HepG2 (cell line): ENCODE data around the gene HUNK. TPM values are rescaled to one million over a fixed set of nuclear protein-coding genes. Genes with fewer than 3 reads are reported as not detected.

Experiments
- ATAC-seq: fragments of 200-7000 bp; cut with Tn5 transposase; 3 replicates; pipeline ENCODE4 v1.9.1; 2020; ENCODE audit warnings: mild to moderate bottlenecking, moderate library complexity
- BruUV-seq: library from RNA; stranded (reverse); fragments of 400-500 nt; replicated peaks from 2 replicates; lab custom pipeline; 2021; lab: Mats Ljungman, UMichigan
- CTCF ChIA-PET: fragments of 300-600 bp; formaldehyde crosslinking; extraction: SDS; loops from one replicate; lab custom pipeline; 2021; ENCODE audit warnings: low total read pairs, inconsistent platforms, low intra/inter-chr PET ratio; lab: Yijun Ruan, JAX
- POLR2A ChIA-PET: fragments of 350-600 bp; sonication (Branson Sonifier 250); formaldehyde crosslinking; loops from one replicate; lab custom pipeline; 2020; ENCODE audit warnings: antibody characterized with exemption, inconsistent platforms; lab: Yijun Ruan, JAX
- DNase-seq: peaks from one replicate; pipeline ENCODE4 v3.0.0-alpha.2; 2015; ENCODE audit warnings: low spot score
- FAIRE-seq: peaks from 3 replicates; lab custom pipeline; 2011; peaks lifted over from hg19 to GRCh38; lab: Jason Lieb, UNC
- H2AFZ ChIP-seq: one replicate; pipeline ENCODE4 v1.6.1; 2011; ENCODE audit warnings: low read length, inconsistent platforms
- H3K27ac ChIP-seq: fragments of 300-600 bp; 3 replicates; pipeline ENCODE4 v1.8.0; 2011; ENCODE audit warnings: mixed run types, mild to moderate bottlenecking, mixed read lengths, low read length, inconsistent platforms; ENCODE audit not compliant: insufficient read depth; ENCODE audit errors: extremely low read length
- H3K27me3 ChIP-seq, 2 experiments: fragments of 200-600 bp in 1 of 2; 2 replicates in 1 of 2; 3 replicates in 1 of 2; pipeline versions ENCODE4 v1.6.0 to v1.8.0; 2011; ENCODE audit warnings: low read length in 2 of 2, mild to moderate bottlenecking in 2 of 2, moderate library complexity in 2 of 2, inconsistent platforms in 1 of 2; ENCODE audit not compliant: insufficient read depth in 2 of 2, control insufficient read depth in 1 of 2
- H3K36me3 ChIP-seq, 2 experiments: fragments of 200-600 bp in 1 of 2; replicated peaks in 1 of 2; 2 replicates in 1 of 2; 3 replicates in 1 of 2; pipeline versions ENCODE4 v1.5.1 to v1.8.0; 2011; ENCODE audit warnings: low read length in 2 of 2, inconsistent platforms in 1 of 2; ENCODE audit not compliant: insufficient read depth in 2 of 2, control insufficient read depth in 1 of 2
- H3K4me1 ChIP-seq: 2 replicates; pipeline ENCODE4 v1.5.1; 2012; ENCODE audit warnings: low read length, inconsistent platforms; ENCODE audit not compliant: insufficient read depth
- H3K4me2 ChIP-seq: 2 replicates; pipeline ENCODE4 v1.6.0; 2011; ENCODE audit warnings: low read depth, low read length, inconsistent platforms
- H3K4me3 ChIP-seq, 3 experiments: fragments of 200-600 bp in 1 of 3; sonication (generic), shearing (Covaris generic) in 1 of 3; replicated peaks in 1 of 3; 2 replicates each; pipeline ENCODE4 v1.5.1; 2011 to 2016; ENCODE audit warnings: low read length in 3 of 3, inconsistent platforms in 2 of 3, low read depth in 2 of 3, mild to moderate bottlenecking in 2 of 3, control low read depth in 1 of 3, mixed read lengths in 1 of 3; ENCODE audit not compliant: insufficient read depth in 1 of 3
- H3K79me2 ChIP-seq: one replicate; pipeline ENCODE4 v1.6.1; 2011; ENCODE audit warnings: low read length, inconsistent platforms; ENCODE audit not compliant: insufficient read depth
- H3K9ac ChIP-seq: 2 replicates; pipeline ENCODE4 v1.6.0; 2011; ENCODE audit warnings: mild to moderate bottlenecking, low read depth, low read length, inconsistent platforms; ENCODE audit not compliant: insufficient read depth
- H3K9me3 ChIP-seq: 2 replicates; pipeline ENCODE4 v1.5.1; 2012; ENCODE audit warnings: mild to moderate bottlenecking, low read length
- H4K20me1 ChIP-seq: 2 replicates; pipeline ENCODE4 v1.6.0; 2011; ENCODE audit warnings: inconsistent platforms, mild to moderate bottlenecking, low read length, moderate library complexity; ENCODE audit not compliant: insufficient read depth
- E2F2 ChIP-seq: sonication (generic); formaldehyde crosslinking; IDR thresholded peaks from 2 replicates; pipeline ENCODE4 v1.4.0; 2020; ENCODE audit warnings: missing genetic modification reagents, borderline replicate concordance
- FUBP1 ChIP-seq: sonication (generic); formaldehyde crosslinking; IDR thresholded peaks from 2 replicates; pipeline ENCODE4 v1.5.1; 2020; ENCODE audit warnings: missing genetic modification reagents, mild to moderate bottlenecking, borderline replicate concordance
- KDM5A ChIP-seq: fragments of 200-600 bp; sonication (generic); IDR thresholded peaks from 2 replicates; pipeline ENCODE4 v1.7.0; 2018; ENCODE audit warnings: antibody characterized with exemption, mild to moderate bottlenecking, low read length, borderline replicate concordance
- KLF12 ChIP-seq: sonication (generic); formaldehyde crosslinking; IDR thresholded peaks from 2 replicates; pipeline ENCODE4 v1.4.0; 2020; ENCODE audit warnings: missing genetic modification reagents, borderline replicate concordance
- KLF6 ChIP-seq: IDR thresholded peaks from 2 replicates; pipeline ENCODE4 v1.8.0; 2016; ENCODE audit warnings: missing biosample characterization, missing genetic modification reagents
- MXI1 ChIP-seq: IDR thresholded peaks from 3 replicates; pipeline ENCODE4 v1.6.1; 2012; ENCODE audit warnings: low read depth, low read length, inconsistent platforms, borderline replicate concordance
- NCOA2 ChIP-seq: sonication (generic); formaldehyde crosslinking; IDR thresholded peaks from 2 replicates; pipeline ENCODE4 v1.8.0; 2022; ENCODE audit warnings: inconsistent platforms
- RCOR2 ChIP-seq: IDR thresholded peaks from 2 replicates; pipeline ENCODE4 v1.6.1; 2016; ENCODE audit warnings: missing biosample characterization, missing genetic modification reagents
- SIX1 ChIP-seq: sonication (generic); formaldehyde crosslinking; IDR thresholded peaks from 2 replicates; pipeline ENCODE4 v1.4.0; 2020; ENCODE audit warnings: missing genetic modification reagents, borderline replicate concordance
- SMAD1 ChIP-seq: sonication (generic); formaldehyde crosslinking; IDR thresholded peaks from 2 replicates; pipeline ENCODE4 v1.4.0; 2020; ENCODE audit warnings: missing genetic modification reagents, low read depth, mild to moderate bottlenecking, borderline replicate concordance
- XBP1 ChIP-seq: sonication (generic); formaldehyde crosslinking; IDR thresholded peaks from 2 replicates; pipeline ENCODE4 v1.5.0; 2020; ENCODE audit warnings: missing genetic modification reagents
- ZNF260 ChIP-seq: sonication (generic); formaldehyde crosslinking; IDR thresholded peaks from 2 replicates; pipeline ENCODE4 v1.4.0; 2020; ENCODE audit warnings: missing genetic modification reagents, low read depth, mild to moderate bottlenecking, borderline replicate concordance
- ZNF691 ChIP-seq: sonication (generic); formaldehyde crosslinking; IDR thresholded peaks from 2 replicates; pipeline ENCODE4 v1.4.0; 2020; ENCODE audit warnings: missing genetic modification reagents, low read depth, mild to moderate bottlenecking, borderline replicate concordance
- ZNF773 ChIP-seq: sonication (generic); formaldehyde crosslinking; IDR thresholded peaks from 2 replicates; pipeline ENCODE4 v1.4.0; 2020; ENCODE audit warnings: missing genetic modification reagents, borderline replicate concordance
- whole genome bisulfite sequencing: methylation state at CpG from one replicate; pipeline ENCODE4 v1.1.6; 2017; ENCODE audit warnings: low lambda C conversion rate; 5-methylcytosine and 5-hydroxymethylcytosine counted together
- in situ Hi-C: cut with HindIII; loops from 2 replicates; pipeline ENCODE4 v1.10.0; 2017; ENCODE audit warnings: low pct_unique_long_range_greater_than_20kb; ENCODE audit not compliant: extremely low pct_ligation_motif_present
- intact Hi-C: fragments of 100-400 bp; cut with micrococcal nuclease; formaldehyde crosslinking; loops from one replicate; pipeline ENCODE4 v1.10.0; 2022; ENCODE audit not compliant: unreplicated experiment
- polyA plus RNA-seq, 8 experiments: library from polyadenylated mRNA; depleted of rRNA in 3 of 8; stranded (reverse) in 7 of 8; unstranded in 1 of 8; fragments of >200 nt; fragmentation: Illumina TruSeq in 4 of 8; extraction: Trizol in 4 of 8; gene quantifications; 2 replicates each; pipeline versions ENCODE4 v1.2.1 to v1.2.3, GENCODE V29; 2011 to 2016; ENCODE audit warnings: low read depth in 4 of 8, missing spikeins in 1 of 8, mixed read lengths in 1 of 8; ENCODE audit not compliant: insufficient read depth in 1 of 8
- total RNA-seq, 5 experiments: library from RNA; depleted of rRNA; stranded (reverse); fragments of >200 nt; fragmentation: Illumina TruSeq; extraction: Trizol; gene quantifications; 2 replicates each; pipeline ENCODE4 v1.2.3, GENCODE V29; 2016; ENCODE audit warnings: low read depth in 1 of 5
- TF ChIP-seq, protein P1 (sequence below): sonication (generic); formaldehyde crosslinking; IDR thresholded peaks from 2 replicates; pipeline ENCODE4 v1.4.0; 2020; ENCODE audit warnings: mild to moderate bottlenecking, missing genetic modification reagents

HUNK gene
- total and polyA plus RNA-seq, 2 of the 13 experiments (the other 11 are each of a cell fraction or from before 2014, with no cell fraction given), result 1.8 to 1.9 TPM

DNA sequence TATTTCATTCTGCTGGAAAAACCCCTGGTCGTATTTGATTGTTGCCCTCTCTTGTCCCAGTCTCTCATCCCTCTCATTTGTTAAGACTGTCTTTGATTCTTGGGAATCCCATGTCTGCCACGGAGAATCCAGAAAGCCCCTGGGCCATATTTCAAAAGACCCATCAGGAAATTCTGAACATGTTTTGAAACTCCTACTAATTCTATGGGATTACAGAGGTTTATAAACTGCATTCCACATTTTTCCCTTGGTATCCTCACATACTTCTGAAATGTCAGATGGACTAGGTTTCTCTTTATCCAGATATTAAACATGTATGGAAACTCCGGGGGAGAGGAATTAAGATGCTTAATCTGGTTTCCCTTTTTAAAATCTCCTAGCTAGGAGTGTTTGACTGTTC, 80.0 kb downstream of the HUNK start (continued):
- TF ChIP-seq, protein P1, sequence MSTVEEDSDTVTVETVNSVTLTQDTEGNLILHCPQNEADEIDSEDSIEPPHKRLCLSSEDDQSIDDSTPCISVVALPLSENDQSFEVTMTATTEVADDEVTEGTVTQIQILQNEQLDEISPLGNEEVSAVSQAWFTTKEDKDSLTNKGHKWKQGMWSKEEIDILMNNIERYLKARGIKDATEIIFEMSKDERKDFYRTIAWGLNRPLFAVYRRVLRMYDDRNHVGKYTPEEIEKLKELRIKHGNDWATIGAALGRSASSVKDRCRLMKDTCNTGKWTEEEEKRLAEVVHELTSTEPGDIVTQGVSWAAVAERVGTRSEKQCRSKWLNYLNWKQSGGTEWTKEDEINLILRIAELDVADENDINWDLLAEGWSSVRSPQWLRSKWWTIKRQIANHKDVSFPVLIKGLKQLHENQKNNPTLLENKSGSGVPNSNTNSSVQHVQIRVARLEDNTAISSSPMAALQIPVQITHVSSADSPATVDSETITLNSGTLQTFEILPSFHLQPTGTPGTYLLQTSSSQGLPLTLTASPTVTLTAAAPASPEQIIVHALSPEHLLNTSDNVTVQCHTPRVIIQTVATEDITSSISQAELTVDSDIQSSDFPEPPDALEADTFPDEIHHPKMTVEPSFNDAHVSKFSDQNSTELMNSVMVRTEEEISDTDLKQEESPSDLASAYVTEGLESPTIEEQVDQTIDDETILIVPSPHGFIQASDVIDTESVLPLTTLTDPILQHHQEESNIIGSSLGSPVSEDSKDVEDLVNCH, result no peak
- no peak for TF ChIP-seq FUBP1 (CRISPR knock-in tag)

- no peaks in the 10 kb centered on the region for H3K4me1 ChIP-seq
- peaks cover 0 to 3% of the 10 kb centered on the region in 2 experiments; a peak in 2 of 5 replicates for H3K36me3 ChIP-seq
- in situ Hi-C loops (no loop called here), intact Hi-C loops (no loop called here)
- no peak for FAIRE-seq
- no peaks in the 10 kb centered on the region for H3K79me2 ChIP-seq
- H3K9ac ChIP-seq, result no peak overlapping the region
- H3K4me2 ChIP-seq, result no peak overlapping the region
- H4K20me1 ChIP-seq, result no peaks in the 10 kb centered on the region
- no peak overlapping the region for H2AFZ ChIP-seq
- TF ChIP-seq KLF6 (CRISPR knock-in tag) (no peak), SMAD1 (CRISPR knock-in tag) (no peak), ZNF691 (CRISPR knock-in tag) (no peak), KDM5A (no peak), KLF12 (CRISPR knock-in tag) (no peak), E2F2 (no peak), ZNF773 (CRISPR knock-in tag) (no peak), XBP1 (CRISPR knock-in tag) (no peak), RCOR2 (CRISPR knock-in tag) (no peak), MXI1 (no peak), NCOA2 (CRISPR knock-in tag) (no peak), SIX1 (CRISPR knock-in tag) (no peak), ZNF260 (CRISPR knock-in tag) (no peak)
- TF ChIP-seq, all 625 proteins: peak for 0
- BruUV-seq, result no TSS peak
- no peak for DNase-seq
- Histone ChIP-seq H3K27me3 (no peaks in the 10 kb centered on the region), H3K4me3 (no peak overlapping the region), H3K9me3 (no peaks in the 10 kb centered on the region), H3K27ac (no peak overlapping the region)
- 84% methylated on average over 2 of the region's 2 CpGs for WGBS
- ChIA-PET CTCF (no interaction called here), POLR2A (no interaction called here)
- no peak for ATAC-seq
These were observed 84.8 kb downstream of the HUNK start for GRCh38 chr21:31957631-31958030.
